ENCODE results near the gene VANGL1. TPM values are rescaled to one million over a fixed set of nuclear protein-coding genes. Genes with fewer than 3 reads are reported as not detected.

VANGL1 gene
- total and polyA plus RNA-seq, 9 donors: 1.8 to 11.0 (median 8.8) TPM

DNA sequence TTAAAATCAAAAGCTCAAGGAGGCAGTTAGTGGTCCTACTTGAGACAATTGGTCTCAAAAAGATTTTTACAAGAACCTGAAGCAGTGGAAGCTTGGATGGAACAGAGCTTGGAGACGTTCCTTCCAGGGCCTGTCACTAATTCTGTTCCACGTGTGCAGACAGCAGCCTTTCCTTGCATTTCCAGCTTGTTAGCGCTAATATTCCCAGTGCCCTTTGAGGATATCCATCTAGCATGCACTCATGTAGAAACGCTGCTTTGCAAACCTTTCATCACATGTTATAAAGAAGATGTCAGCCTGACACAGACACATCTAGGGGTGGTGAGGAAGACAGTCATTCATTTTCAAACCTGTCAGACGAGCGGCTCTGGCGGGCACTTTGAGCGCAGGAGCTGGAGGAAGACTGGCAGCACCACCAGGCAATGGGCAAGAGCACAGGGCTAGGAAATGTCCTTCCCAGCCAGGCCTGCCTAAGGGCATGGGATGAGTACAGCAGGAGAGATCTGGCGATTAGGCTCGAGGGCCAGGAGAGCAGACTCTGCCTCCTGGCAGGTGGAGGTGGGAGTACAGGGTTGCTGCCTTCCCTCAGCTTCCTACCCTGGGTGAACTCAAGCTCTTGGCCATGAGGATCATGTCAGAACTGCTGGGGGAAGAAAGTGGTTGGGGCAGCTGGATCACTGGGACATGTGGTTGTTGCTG is 71.3 kb downstream of the VANGL1 start:
- Histone ChIP-seq H3K36me3 (no peaks in the 10 kb centered on the region), H3K4me1 (ENCODE audit: insufficient read depth) (no peaks in the 10 kb centered on the region), H3K4me3 (no peak overlapping the region), H3K9me3 (no peaks in the 10 kb centered on the region), H3K27ac (no peak overlapping the region), H3K27me3 (no peaks in the 10 kb centered on the region)
- no peak for DNase-seq
- TF ChIP-seq EP300 (IDR thresholded peaks at IDR 0.05) (no peak), POLR2A (IDR thresholded peaks at IDR 0.05) (no peak)
- TF ChIP-seq, protein P1, sequence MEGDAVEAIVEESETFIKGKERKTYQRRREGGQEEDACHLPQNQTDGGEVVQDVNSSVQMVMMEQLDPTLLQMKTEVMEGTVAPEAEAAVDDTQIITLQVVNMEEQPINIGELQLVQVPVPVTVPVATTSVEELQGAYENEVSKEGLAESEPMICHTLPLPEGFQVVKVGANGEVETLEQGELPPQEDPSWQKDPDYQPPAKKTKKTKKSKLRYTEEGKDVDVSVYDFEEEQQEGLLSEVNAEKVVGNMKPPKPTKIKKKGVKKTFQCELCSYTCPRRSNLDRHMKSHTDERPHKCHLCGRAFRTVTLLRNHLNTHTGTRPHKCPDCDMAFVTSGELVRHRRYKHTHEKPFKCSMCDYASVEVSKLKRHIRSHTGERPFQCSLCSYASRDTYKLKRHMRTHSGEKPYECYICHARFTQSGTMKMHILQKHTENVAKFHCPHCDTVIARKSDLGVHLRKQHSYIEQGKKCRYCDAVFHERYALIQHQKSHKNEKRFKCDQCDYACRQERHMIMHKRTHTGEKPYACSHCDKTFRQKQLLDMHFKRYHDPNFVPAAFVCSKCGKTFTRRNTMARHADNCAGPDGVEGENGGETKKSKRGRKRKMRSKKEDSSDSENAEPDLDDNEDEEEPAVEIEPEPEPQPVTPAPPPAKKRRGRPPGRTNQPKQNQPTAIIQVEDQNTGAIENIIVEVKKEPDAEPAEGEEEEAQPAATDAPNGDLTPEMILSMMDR (IDR thresholded peaks at IDR 0.05): no peak
- 79 to 82% (median 80%) methylated on average over 10 of the region's 10 CpGs for WGBS, 3 donors
- intact Hi-C loops (cut with DNase I): loop anchor here in 2 of 4 donors (10.0 kb wide), 2 partner anchors 52 to 62 kb away; partner anchors contain the start of gene CASQ2 (in 1 of the 2)

DNA sequence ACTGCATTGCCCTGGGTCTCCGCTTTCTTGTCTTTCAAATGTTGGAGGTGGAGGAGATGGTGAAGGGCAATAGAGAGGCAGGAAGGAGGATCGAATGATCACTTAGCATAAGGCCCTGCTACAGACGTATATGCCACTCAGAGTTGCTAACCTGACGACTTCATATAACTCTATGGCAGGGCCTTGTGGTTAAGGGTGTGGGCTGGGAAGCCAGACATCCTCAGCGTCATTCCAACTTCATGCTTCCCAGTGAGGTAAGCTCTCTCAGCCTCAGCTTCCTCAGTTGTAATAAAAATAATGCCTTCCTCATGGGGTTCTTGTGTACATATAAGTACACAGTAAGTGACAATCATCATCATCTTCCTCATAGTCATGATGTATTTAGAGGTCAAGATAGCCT is 72.1 kb downstream of the VANGL1 start:
- TF ChIP-seq, protein P1 (IDR thresholded peaks at IDR 0.05): no peak
- no peak for TF ChIP-seq POLR2A (IDR thresholded peaks at IDR 0.05)
- no peak for TF ChIP-seq EP300 (IDR thresholded peaks at IDR 0.05)
- DNase-seq: no peak
- H3K4me1 ChIP-seq (ENCODE audit: insufficient read depth): no peaks in the 10 kb centered on the region
- no peaks in the 10 kb centered on the region for H3K27me3 ChIP-seq
- WGBS, 3 donors: 78 to 84% (median 82%) methylated on average over 5 of the region's 5 CpGs
- H3K9me3 ChIP-seq: no peaks in the 10 kb centered on the region
- no peak overlapping the region for H3K4me3 ChIP-seq
- no peak overlapping the region for H3K27ac ChIP-seq
- no peaks in the 10 kb centered on the region for H3K36me3 ChIP-seq
- intact Hi-C loops (cut with DNase I): loop anchor here in 2 of 4 donors (10.0 kb wide), 2 partner anchors 51 to 61 kb away; partner anchors contain the start of gene CASQ2 (in 1 of the 2)

DNA sequence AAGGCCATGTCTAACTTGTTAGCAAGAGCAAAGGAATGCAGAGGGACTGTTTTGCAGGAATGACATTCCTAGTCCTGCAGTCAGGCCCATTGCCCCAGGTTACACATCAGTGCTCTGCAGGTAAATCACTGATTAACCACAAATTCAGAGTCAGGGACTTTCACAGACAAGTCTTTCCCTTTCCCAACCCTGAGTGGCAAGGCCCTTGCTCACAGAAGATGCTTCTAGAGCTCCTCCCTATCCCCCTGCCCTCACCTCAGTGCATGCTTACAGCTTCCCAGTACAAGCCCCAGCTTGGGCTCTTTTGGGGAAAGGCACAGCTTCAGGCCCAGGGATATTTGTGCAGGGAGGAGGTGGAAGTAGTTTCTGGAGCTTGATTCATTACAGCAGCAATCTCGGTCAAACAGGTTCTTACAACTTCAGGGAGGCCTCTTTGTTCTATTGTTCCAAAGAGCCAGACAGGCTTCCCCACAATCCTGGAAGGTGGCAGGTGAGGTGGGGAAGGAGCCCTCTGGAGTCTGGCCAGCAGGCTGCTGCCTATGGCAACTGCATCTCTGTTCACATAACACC is 72.9 kb downstream of the VANGL1 start:
- Histone ChIP-seq H3K27ac (no peak overlapping the region), H3K4me1 (ENCODE audit: insufficient read depth) (no peaks in the 10 kb centered on the region), H3K27me3 (no peaks in the 10 kb centered on the region), H3K36me3 (no peaks in the 10 kb centered on the region), H3K4me3 (no peak overlapping the region), H3K9me3 (no peaks in the 10 kb centered on the region)
- TF ChIP-seq, protein P1 (IDR thresholded peaks at IDR 0.05): no peak
- TF ChIP-seq EP300 (IDR thresholded peaks at IDR 0.05) (no peak), POLR2A (IDR thresholded peaks at IDR 0.05) (no peak)
- intact Hi-C loops (cut with DNase I): loop anchor here (5.0 to 10.0 kb wide), 4 partner anchors 50 to 60 kb away; partner anchors contain the start of gene CASQ2 (in 2 of the 4)
- DNase-seq: no peak
- WGBS, 3 donors: 68 to 76% (median 69%) methylated on average over 1 of the region's 1 CpG

DNA sequence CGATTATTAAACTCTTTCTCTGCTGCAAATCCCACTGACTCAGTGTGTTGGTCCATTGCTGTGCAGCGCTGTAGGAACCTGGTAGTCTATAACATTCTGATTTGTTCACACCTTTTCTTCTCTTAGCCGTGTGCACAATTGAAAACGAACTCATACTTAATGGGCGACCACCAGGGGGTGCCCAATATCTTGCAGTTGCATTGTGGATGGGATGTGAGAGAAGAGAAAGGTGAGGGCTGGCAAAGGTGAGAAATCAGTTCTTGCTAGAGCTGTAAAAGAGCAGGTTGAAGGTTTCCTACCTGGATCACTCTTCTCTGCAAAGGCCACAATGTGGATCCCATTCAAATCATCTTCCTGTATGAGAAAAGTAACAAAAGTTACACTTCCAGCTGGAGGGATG is 75.8 kb downstream of the VANGL1 start:
- Histone ChIP-seq H3K27me3 (no peaks in the 10 kb centered on the region), H3K4me3 (no peak overlapping the region), H3K9me3 (no peaks in the 10 kb centered on the region), H3K36me3 (no peaks in the 10 kb centered on the region), H3K27ac (no peak overlapping the region), H3K4me1 (ENCODE audit: insufficient read depth) (no peaks in the 10 kb centered on the region)
- DNase-seq: peak in 4 of 5 donors; percentile 33 to 57 (median 40)
- intact Hi-C loops (cut with DNase I): loop anchor here (5.0 to 10.0 kb wide), 4 partner anchors 47 to 57 kb away; partner anchors contain the start of gene CASQ2 (in 2 of the 4)
- WGBS, 3 donors: 44 to 52% (median 49%) methylated on average over 5 of the region's 5 CpGs
- no peak for TF ChIP-seq POLR2A (IDR thresholded peaks at IDR 0.05)
- TF ChIP-seq, protein P1 (IDR thresholded peaks at IDR 0.05): peak in 2 of 3 donors; percentile 24 to 32
- no peak for TF ChIP-seq EP300 (IDR thresholded peaks at IDR 0.05)
